GM12865 (cell line): ENCODE data around the gene HTR1D.
"Not testable (repeated sequence)": the region's sequence is repeated elsewhere in the genome, so short reads cannot be mapped to it uniquely, and the experiment has no call there.

ENCODE experiments used
- DNase-seq: peaks from one replicate; pipeline ENCODE4 v3.0.0; 2010; ENCODE audit warnings: low read depth
- H3K4me3 ChIP-seq: 2 replicates; pipeline ENCODE4 v1.5.1; 2011; ENCODE audit warnings: mild to moderate bottlenecking, low read depth, low read length, control low read depth
- TF ChIP-seq, protein P1 (sequence below): IDR thresholded peaks from 2 replicates; pipeline ENCODE4 v1.5.1; 2011; ENCODE audit warnings: low read length, control low read depth, low read depth, inconsistent platforms; ENCODE audit not compliant: insufficient read depth; ENCODE audit errors: missing control alignments

Gene HTR1D

DNA sequence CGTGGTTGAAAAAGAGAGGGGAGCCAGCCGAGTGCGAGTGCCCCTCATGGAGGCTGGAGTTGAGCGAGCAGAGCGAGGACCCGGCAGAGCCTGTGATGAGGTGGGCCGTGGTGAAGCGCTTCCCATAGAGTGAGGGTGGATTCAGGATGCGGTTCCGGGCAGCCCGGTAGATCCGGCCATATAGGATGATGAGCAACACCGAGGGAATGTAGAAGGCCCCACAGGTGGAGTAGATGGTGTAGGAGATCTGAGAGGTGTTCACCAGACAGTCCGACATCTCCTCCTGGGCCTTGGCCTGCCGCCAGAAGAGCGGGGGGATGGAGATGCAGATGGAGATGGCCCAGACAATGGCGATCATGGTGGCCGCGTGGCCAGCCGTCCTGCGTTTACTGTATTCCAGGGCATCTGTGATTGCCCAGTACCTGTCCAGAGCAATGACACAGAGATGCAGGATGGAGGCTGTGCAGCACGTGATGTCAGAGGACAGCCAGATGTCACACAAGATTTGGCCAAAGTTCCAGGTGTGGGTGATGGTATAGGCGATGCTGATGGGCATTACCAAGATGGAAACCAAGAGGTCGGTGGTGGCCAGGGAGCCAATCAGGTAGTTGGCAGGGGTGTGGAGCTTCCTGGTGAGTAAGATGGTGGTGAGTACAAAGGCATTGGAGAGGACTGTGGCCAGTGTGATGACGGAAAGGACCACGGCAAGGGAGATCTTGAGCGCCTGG is 23.7 kb downstream of the HTR1D start:
- TF ChIP-seq, protein P1, sequence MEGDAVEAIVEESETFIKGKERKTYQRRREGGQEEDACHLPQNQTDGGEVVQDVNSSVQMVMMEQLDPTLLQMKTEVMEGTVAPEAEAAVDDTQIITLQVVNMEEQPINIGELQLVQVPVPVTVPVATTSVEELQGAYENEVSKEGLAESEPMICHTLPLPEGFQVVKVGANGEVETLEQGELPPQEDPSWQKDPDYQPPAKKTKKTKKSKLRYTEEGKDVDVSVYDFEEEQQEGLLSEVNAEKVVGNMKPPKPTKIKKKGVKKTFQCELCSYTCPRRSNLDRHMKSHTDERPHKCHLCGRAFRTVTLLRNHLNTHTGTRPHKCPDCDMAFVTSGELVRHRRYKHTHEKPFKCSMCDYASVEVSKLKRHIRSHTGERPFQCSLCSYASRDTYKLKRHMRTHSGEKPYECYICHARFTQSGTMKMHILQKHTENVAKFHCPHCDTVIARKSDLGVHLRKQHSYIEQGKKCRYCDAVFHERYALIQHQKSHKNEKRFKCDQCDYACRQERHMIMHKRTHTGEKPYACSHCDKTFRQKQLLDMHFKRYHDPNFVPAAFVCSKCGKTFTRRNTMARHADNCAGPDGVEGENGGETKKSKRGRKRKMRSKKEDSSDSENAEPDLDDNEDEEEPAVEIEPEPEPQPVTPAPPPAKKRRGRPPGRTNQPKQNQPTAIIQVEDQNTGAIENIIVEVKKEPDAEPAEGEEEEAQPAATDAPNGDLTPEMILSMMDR, result no peak
- H3K4me3 ChIP-seq, result no peak overlapping the region
- DNase-seq, result no peak

DNA sequence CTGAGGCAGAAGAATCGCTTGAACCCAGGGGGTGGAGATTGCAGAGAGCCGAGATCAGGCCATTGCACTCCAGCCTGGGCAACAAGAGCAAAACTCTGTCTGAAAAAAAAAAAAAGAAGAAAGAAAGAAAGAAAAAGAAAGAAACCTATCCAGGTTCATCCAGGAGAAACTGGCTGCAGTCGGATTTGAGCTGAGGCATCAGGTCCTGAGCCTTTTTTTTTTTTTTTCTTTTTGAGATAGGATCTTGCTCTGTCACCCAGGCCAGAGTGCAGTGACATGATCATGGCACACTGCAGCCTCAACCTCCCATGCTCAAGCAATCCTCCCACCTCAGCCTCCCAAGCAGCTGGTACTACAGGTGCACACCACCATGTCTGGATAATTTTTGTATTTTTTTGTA is 26.1 kb downstream of the HTR1D start:
- H3K4me3 ChIP-seq, result no peak overlapping the region
- DNase-seq, result no peak
- TF ChIP-seq, protein P1, result no peak

DNA sequence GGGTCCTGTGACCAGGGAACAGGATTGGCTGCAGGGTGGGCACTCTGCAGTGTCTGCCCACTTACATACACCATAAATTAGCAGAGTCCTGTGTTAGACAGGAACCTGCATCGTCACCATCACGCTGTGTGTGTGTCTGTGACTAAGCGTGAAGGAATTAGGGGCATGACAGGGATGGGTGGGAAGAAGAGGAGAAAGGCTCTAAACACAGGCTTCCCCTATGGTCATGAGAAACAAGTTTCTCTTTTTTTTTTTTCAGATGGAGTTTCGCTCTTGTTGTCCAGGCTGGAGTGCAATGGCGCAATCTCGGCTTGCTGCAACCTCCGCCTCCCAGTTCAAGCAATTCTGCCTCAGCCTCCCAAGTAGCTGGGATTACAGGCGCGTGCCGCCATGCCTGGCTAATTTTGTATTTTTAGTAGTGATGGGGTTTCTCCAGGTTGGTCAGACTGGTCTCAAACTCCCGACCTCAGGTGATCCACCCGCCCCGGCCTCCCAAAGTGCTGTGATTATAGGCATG is 28.3 kb downstream of the HTR1D start:
- not testable (repeated sequence) for DNase-seq, H3K4me3 ChIP-seq

DNA sequence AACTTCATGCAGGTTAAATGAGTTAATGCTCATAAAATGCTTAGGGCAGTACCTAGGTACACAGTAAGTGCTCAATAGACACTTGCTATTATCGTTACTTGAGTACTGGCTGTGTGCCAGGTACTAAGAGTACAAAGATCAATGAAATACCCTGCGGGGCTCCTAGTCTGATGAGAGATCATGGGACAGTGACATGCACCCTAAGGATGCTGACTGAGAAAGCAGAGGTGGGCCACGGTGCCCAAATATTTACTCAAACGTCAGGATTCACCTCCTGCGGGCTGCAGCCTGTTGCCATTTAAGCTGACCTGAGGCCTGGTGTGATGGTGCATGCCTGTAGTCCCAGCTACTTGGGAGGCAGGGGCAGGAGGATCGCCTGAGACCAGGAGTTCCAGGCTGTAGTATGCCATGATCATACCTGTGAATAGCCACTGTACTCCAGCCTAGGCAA is 28.8 kb downstream of the HTR1D start:
- H3K4me3 ChIP-seq, result no peak overlapping the region
- DNase-seq, result no peak
- TF ChIP-seq, protein P1, result no peak

DNA sequence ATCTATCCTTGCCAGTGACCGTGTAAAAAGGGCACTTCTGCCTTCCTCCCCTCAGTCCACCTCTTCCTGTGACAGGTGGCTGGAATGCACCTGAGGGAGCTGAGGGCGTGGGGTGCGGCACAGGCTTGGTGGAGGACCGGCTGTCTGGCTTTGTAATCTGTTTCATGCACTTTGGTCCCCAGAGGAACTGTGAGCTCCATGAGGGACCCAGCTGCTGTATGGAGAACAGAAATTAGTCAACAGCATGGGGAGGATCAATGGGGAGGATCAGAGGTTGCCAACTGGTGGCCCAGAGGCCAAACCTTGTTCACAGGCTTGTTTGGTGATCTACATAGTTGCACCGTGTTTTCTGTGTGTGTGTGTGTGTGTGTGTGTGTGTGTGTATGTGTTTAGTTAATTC is 29.7 kb downstream of the HTR1D start:
- TF ChIP-seq, protein P1, result no peak
- DNase-seq, result no peak
- H3K4me3 ChIP-seq, result no peak overlapping the region

DNA sequence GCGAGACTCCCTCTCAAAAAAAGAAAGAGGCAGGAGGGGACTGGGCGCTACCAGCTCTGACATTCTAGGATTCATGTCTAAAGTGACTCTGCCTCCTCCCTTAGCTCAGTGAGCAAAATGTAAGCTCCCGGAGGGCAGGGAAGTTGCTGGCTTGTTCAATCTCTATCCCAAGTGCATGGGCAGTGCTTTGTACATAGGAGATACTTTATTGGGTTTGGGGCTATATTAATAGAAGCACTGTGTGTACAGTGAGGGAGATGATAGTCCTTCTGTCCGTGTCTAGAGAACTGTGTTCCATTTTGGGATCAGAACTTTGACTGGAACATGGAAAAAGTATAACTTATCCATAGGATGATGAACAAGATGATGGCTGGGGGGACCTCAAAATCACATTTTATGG is 31.9 kb downstream of the HTR1D start:
- TF ChIP-seq, protein P1, result no peak
- no peak overlapping the region for H3K4me3 ChIP-seq
- no peak for DNase-seq

DNA sequence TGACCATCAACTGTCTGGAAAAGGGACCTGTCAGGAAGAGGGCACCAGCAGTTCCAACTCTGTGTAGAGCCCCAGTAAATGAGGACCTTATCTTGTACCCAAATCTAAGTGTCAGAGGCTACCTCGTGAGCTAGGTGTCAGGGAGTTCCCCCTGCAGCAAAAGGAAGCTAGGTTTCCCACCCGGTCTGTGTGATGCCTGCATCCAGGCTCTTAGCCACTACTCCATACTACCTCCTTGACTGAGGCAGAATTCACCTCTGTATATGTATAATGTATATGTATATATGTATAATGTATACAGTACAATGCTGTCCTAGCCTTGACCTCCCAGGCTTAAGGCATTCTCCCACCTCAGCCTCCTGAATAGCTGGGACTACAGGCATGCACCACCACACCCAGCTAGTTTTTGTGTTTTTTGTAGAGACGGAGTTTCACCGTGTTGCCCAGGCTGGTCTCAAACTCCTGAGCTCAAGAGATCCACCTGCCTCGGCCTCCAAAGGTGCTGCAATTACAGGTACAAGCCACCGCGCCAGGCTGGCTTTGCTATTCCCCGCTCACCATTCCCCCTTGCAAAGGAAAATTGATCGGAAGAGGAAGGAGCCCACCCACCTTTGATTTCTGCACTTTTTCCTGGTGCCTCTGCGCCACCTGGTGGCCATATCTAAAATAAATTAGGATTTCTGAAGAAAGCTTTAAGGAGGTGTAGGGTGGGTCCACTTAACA is 32.9 kb downstream of the HTR1D start:
- TF ChIP-seq, protein P1, result peak; percentile 57
- peak; percentile 55 for DNase-seq
- no peak overlapping the region for H3K4me3 ChIP-seq
